HG02885 (cell line): Measurements from ENCODE around the gene SLC41A3.

Source experiments
- ATAC-seq: cut with Tn5 transposase; IDR thresholded peaks from one replicate; pipeline ENCODE4 v1.9.1; 2021; ENCODE audit warnings: mild to moderate bottlenecking; ENCODE audit not compliant: unreplicated experiment, poor library complexity

The SLC41A3 gene

GRCh38 chr3:126121074-126121473 is 37.1 kb upstream of the SLC41A3 start:
- ATAC-seq, result no peak

- ATAC-seq, result no peak
Measured at GRCh38 chr3:126119976-126120375, 36.1 kb upstream of the SLC41A3 start.

GRCh38 chr3:126119008-126119675 is 35.2 kb upstream of the SLC41A3 start:
- ATAC-seq, result no peak

- ATAC-seq, result no peak
Measured at GRCh38 chr3:126118591-126118990, 34.7 kb upstream of the SLC41A3 start.

- ATAC-seq, result no peak
Measured at GRCh38 chr3:126117786-126118185, 33.9 kb upstream of the SLC41A3 start.

- no peak for ATAC-seq
Measured at GRCh38 chr3:126117212-126117611, 33.3 kb upstream of the SLC41A3 start.

- no peak for ATAC-seq
Measured at GRCh38 chr3:126116526-126116925, 32.6 kb upstream of the SLC41A3 start.

- ATAC-seq, result no peak
Measured at GRCh38 chr3:126114443-126115386, 30.8 kb upstream of the SLC41A3 start.

- no peak for ATAC-seq
Measured at GRCh38 chr3:126113733-126114442, 30.0 kb upstream of the SLC41A3 start.

GRCh38 chr3:126113238-126113555 is 29.3 kb upstream of the SLC41A3 start:
- no peak for ATAC-seq

GRCh38 chr3:126112531-126113237 is 28.8 kb upstream of the SLC41A3 start:
- no peak for ATAC-seq

GRCh38 chr3:126111566-126112475 is 27.9 kb upstream of the SLC41A3 start:
- no peak for ATAC-seq

GRCh38 chr3:126111126-126111551 is 27.2 kb upstream of the SLC41A3 start:
- ATAC-seq, result no peak

- no peak for ATAC-seq
Measured at GRCh38 chr3:126110431-126111125, 26.7 kb upstream of the SLC41A3 start.

- ATAC-seq, result no peak
Measured at GRCh38 chr3:126109880-126110235, 25.9 kb upstream of the SLC41A3 start.

GRCh38 chr3:126109146-126109879 is 25.4 kb upstream of the SLC41A3 start:
- no peak for ATAC-seq

- no peak for ATAC-seq
Measured at GRCh38 chr3:126108676-126109050, 24.7 kb upstream of the SLC41A3 start.

- ATAC-seq, result no peak
Measured at GRCh38 chr3:126107957-126108675, 24.2 kb upstream of the SLC41A3 start.
